UCSD-AML1 (cell line): ENCODE results near the gene RAD51B.
"Not testable (repeated sequence)": the region's sequence is repeated elsewhere in the genome, so short reads cannot be mapped to it uniquely, and the experiment has no call there.

Experiments used
- DNase-seq: peaks from one replicate; lab custom pipeline; 2025; ENCODE audit not compliant: unreplicated experiment; lab: John Stamatoyannopoulos, UW

The RAD51B gene

GRCh38 chr14:68246074-68246785, 426.7 kb downstream of the RAD51B start:
- DNase-seq, result no peak

- no peak for DNase-seq
Observed at GRCh38 chr14:68246786-68247105, 427.2 kb downstream of the RAD51B start.

GRCh38 chr14:68247274-68247673, 427.7 kb downstream of the RAD51B start:
- no peak for DNase-seq

- no peak for DNase-seq
Observed at GRCh38 chr14:68247676-68248268, 428.2 kb downstream of the RAD51B start.

GRCh38 chr14:68248481-68249255, 429.1 kb downstream of the RAD51B start:
- DNase-seq, result no peak

- no peak for DNase-seq
Observed at GRCh38 chr14:68249661-68250451, 430.3 kb downstream of the RAD51B start.

GRCh38 chr14:68250927-68251768, 431.6 kb downstream of the RAD51B start:
- DNase-seq, result no peak

- no peak for DNase-seq
Observed at GRCh38 chr14:68251769-68252100, 432.2 kb downstream of the RAD51B start.

- no peak for DNase-seq
Observed at GRCh38 chr14:68253160-68253780, 433.7 kb downstream of the RAD51B start.

GRCh38 chr14:68253878-68254528, 434.4 kb downstream of the RAD51B start:
- DNase-seq, result no peak

- DNase-seq, result no peak
Observed at GRCh38 chr14:68254669-68255527, 435.3 kb downstream of the RAD51B start.

GRCh38 chr14:68255693-68256178, 436.2 kb downstream of the RAD51B start:
- no peak for DNase-seq

- no peak for DNase-seq
Observed at GRCh38 chr14:68257969-68258368, 438.4 kb downstream of the RAD51B start.

GRCh38 chr14:68258995-68259394, 439.4 kb downstream of the RAD51B start:
- not testable (repeated sequence) for DNase-seq

GRCh38 chr14:68260121-68260520, 440.5 kb downstream of the RAD51B start:
- no peak for DNase-seq

GRCh38 chr14:68261092-68261842, 441.7 kb downstream of the RAD51B start:
- no peak for DNase-seq

- no peak for DNase-seq
Observed at GRCh38 chr14:68262567-68262966, 443.0 kb downstream of the RAD51B start.
